HepG2 (cell line): ENCODE measurements around the gene CYP11A1. TPM values are rescaled to one million over a fixed set of nuclear protein-coding genes. Genes with fewer than 3 reads are reported as not detected.

ENCODE experiments used
- ATAC-seq: fragments of 200-7000 bp; cut with Tn5 transposase; 3 replicates; pipeline ENCODE4 v1.9.1; 2020; ENCODE audit warnings: mild to moderate bottlenecking, moderate library complexity
- BruUV-seq: library from RNA; stranded (reverse); fragments of 400-500 nt; replicated peaks from 2 replicates; lab custom pipeline; 2021; lab: Mats Ljungman, UMichigan
- CTCF ChIA-PET: fragments of 300-600 bp; formaldehyde crosslinking; extraction: SDS; loops from one replicate; lab custom pipeline; 2021; ENCODE audit warnings: low total read pairs, inconsistent platforms, low intra/inter-chr PET ratio; lab: Yijun Ruan, JAX
- POLR2A ChIA-PET: fragments of 350-600 bp; sonication (Branson Sonifier 250); formaldehyde crosslinking; loops from one replicate; lab custom pipeline; 2020; ENCODE audit warnings: antibody characterized with exemption, inconsistent platforms; lab: Yijun Ruan, JAX
- DNase-seq: peaks from one replicate; pipeline ENCODE4 v3.0.0-alpha.2; 2015; ENCODE audit warnings: low spot score
- FAIRE-seq: peaks from 3 replicates; lab custom pipeline; 2011; peaks lifted over from hg19 to GRCh38; lab: Jason Lieb, UNC
- H2AFZ ChIP-seq: one replicate; pipeline ENCODE4 v1.6.1; 2011; ENCODE audit warnings: low read length, inconsistent platforms
- H3K27ac ChIP-seq: fragments of 300-600 bp; 3 replicates; pipeline ENCODE4 v1.8.0; 2011; ENCODE audit warnings: mixed run types, mild to moderate bottlenecking, mixed read lengths, low read length, inconsistent platforms; ENCODE audit not compliant: insufficient read depth; ENCODE audit errors: extremely low read length
- H3K27me3 ChIP-seq, 2 experiments: fragments of 200-600 bp in 1 of 2; 2 replicates in 1 of 2; 3 replicates in 1 of 2; pipeline versions ENCODE4 v1.6.0 to v1.8.0; 2011; ENCODE audit warnings: low read length in 2 of 2, mild to moderate bottlenecking in 2 of 2, moderate library complexity in 2 of 2, inconsistent platforms in 1 of 2; ENCODE audit not compliant: insufficient read depth in 2 of 2, control insufficient read depth in 1 of 2
- H3K36me3 ChIP-seq, 2 experiments: fragments of 200-600 bp in 1 of 2; replicated peaks in 1 of 2; 2 replicates in 1 of 2; 3 replicates in 1 of 2; pipeline versions ENCODE4 v1.5.1 to v1.8.0; 2011; ENCODE audit warnings: low read length in 2 of 2, inconsistent platforms in 1 of 2; ENCODE audit not compliant: insufficient read depth in 2 of 2, control insufficient read depth in 1 of 2
- H3K4me1 ChIP-seq: 2 replicates; pipeline ENCODE4 v1.5.1; 2012; ENCODE audit warnings: low read length, inconsistent platforms; ENCODE audit not compliant: insufficient read depth
- H3K4me2 ChIP-seq: 2 replicates; pipeline ENCODE4 v1.6.0; 2011; ENCODE audit warnings: low read depth, low read length, inconsistent platforms
- H3K4me3 ChIP-seq, 3 experiments: fragments of 200-600 bp in 1 of 3; sonication (generic), shearing (Covaris generic) in 1 of 3; replicated peaks in 1 of 3; 2 replicates each; pipeline ENCODE4 v1.5.1; 2011 to 2016; ENCODE audit warnings: low read length in 3 of 3, inconsistent platforms in 2 of 3, low read depth in 2 of 3, mild to moderate bottlenecking in 2 of 3, control low read depth in 1 of 3, mixed read lengths in 1 of 3; ENCODE audit not compliant: insufficient read depth in 1 of 3
- H3K79me2 ChIP-seq: one replicate; pipeline ENCODE4 v1.6.1; 2011; ENCODE audit warnings: low read length, inconsistent platforms; ENCODE audit not compliant: insufficient read depth
- H3K9ac ChIP-seq: 2 replicates; pipeline ENCODE4 v1.6.0; 2011; ENCODE audit warnings: mild to moderate bottlenecking, low read depth, low read length, inconsistent platforms; ENCODE audit not compliant: insufficient read depth
- H3K9me3 ChIP-seq: 2 replicates; pipeline ENCODE4 v1.5.1; 2012; ENCODE audit warnings: mild to moderate bottlenecking, low read length
- H4K20me1 ChIP-seq: 2 replicates; pipeline ENCODE4 v1.6.0; 2011; ENCODE audit warnings: inconsistent platforms, mild to moderate bottlenecking, low read length, moderate library complexity; ENCODE audit not compliant: insufficient read depth
- ARNT2 ChIP-seq: sonication (generic); formaldehyde crosslinking; IDR thresholded peaks from 2 replicates; pipeline ENCODE4 v1.8.0; 2022; ENCODE audit warnings: mild to moderate bottlenecking, low read depth, missing genetic modification reagents, moderate library complexity
- BRCA1 ChIP-seq: sonication (generic); formaldehyde crosslinking; IDR thresholded peaks from 2 replicates; pipeline ENCODE4 v1.4.0; 2020; ENCODE audit warnings: missing genetic modification reagents
- CCDC6 ChIP-seq: sonication (generic); formaldehyde crosslinking; IDR thresholded peaks from 2 replicates; pipeline ENCODE4 v1.8.1; 2022; ENCODE audit warnings: mild to moderate bottlenecking, missing genetic modification reagents, moderate library complexity
- IRX3 ChIP-seq: sonication (generic); formaldehyde crosslinking; IDR thresholded peaks from 2 replicates; pipeline ENCODE4 v1.8.1; 2023; ENCODE audit warnings: mild to moderate bottlenecking, low read depth, missing genetic modification reagents, borderline replicate concordance
- MED8 ChIP-seq: sonication (generic); formaldehyde crosslinking; IDR thresholded peaks from 2 replicates; pipeline ENCODE4 v1.8.1; 2023; ENCODE audit warnings: mild to moderate bottlenecking, missing genetic modification reagents; ENCODE audit not compliant: insufficient replicate concordance
- PCBP1 ChIP-seq: fragments of 200-400 bp; formaldehyde crosslinking; IDR thresholded peaks from 2 replicates; pipeline ENCODE4 v1.6.1; 2017; ENCODE audit warnings: mild to moderate bottlenecking, low read depth, low read length, borderline replicate concordance
- SUZ12 ChIP-seq: fragments of 150-350 bp; IDR thresholded peaks from 2 replicates; pipeline ENCODE4 v1.6.1; 2014; ENCODE audit warnings: low read depth, low read length
- ZBTB8A ChIP-seq: sonication (generic); formaldehyde crosslinking; IDR thresholded peaks from 2 replicates; pipeline ENCODE4 v1.4.0; 2020; ENCODE audit warnings: mild to moderate bottlenecking, low read depth, missing genetic modification reagents, borderline replicate concordance
- ZNF101 ChIP-seq: sonication (generic); formaldehyde crosslinking; IDR thresholded peaks from 2 replicates; pipeline ENCODE4 v1.4.0; 2020; ENCODE audit warnings: mild to moderate bottlenecking, low read depth, missing genetic modification reagents, borderline replicate concordance
- ZNF546 ChIP-seq: sonication (generic); formaldehyde crosslinking; conservative IDR thresholded peaks from 2 replicates; pipeline ENCODE4 v1.8.1; 2023; ENCODE audit warnings: mild to moderate bottlenecking, missing genetic modification reagents
- ZNF775 ChIP-seq: sonication (generic); formaldehyde crosslinking; IDR thresholded peaks from 2 replicates; pipeline ENCODE4 v1.4.0; 2020; ENCODE audit warnings: missing genetic modification reagents, mild to moderate bottlenecking, moderate library complexity, borderline replicate concordance
- ZSCAN21 ChIP-seq: sonication (generic); formaldehyde crosslinking; IDR thresholded peaks from 2 replicates; pipeline ENCODE4 v1.8.0; 2022; ENCODE audit warnings: mild to moderate bottlenecking, missing genetic modification reagents, moderate library complexity, borderline replicate concordance
- WGBS: methylation state at CpG from one replicate; pipeline ENCODE4 v1.1.6; 2017; ENCODE audit warnings: low lambda C conversion rate; 5-methylcytosine and 5-hydroxymethylcytosine counted together
- in situ Hi-C: cut with HindIII; loops from 2 replicates; pipeline ENCODE4 v1.10.0; 2017; ENCODE audit warnings: low pct_unique_long_range_greater_than_20kb; ENCODE audit not compliant: extremely low pct_ligation_motif_present
- intact Hi-C: fragments of 100-400 bp; cut with micrococcal nuclease; formaldehyde crosslinking; loops from one replicate; pipeline ENCODE4 v1.10.0; 2022; ENCODE audit not compliant: unreplicated experiment
- polyA plus RNA-seq, 8 experiments: library from polyadenylated mRNA; depleted of rRNA in 3 of 8; stranded (reverse) in 7 of 8; unstranded in 1 of 8; fragments of >200 nt; fragmentation: Illumina TruSeq in 4 of 8; extraction: Trizol in 4 of 8; gene quantifications; 2 replicates each; pipeline versions ENCODE4 v1.2.1 to v1.2.3, GENCODE V29; 2011 to 2016; ENCODE audit warnings: low read depth in 4 of 8, missing spikeins in 1 of 8, mixed read lengths in 1 of 8; ENCODE audit not compliant: insufficient read depth in 1 of 8
- total RNA-seq, 5 experiments: library from RNA; depleted of rRNA; stranded (reverse); fragments of >200 nt; fragmentation: Illumina TruSeq; extraction: Trizol; gene quantifications; 2 replicates each; pipeline ENCODE4 v1.2.3, GENCODE V29; 2016; ENCODE audit warnings: low read depth in 1 of 5
- TF ChIP-seq, protein P1 (sequence below): sonication (generic); formaldehyde crosslinking; IDR thresholded peaks from 2 replicates; pipeline ENCODE4 v1.4.0; 2020; ENCODE audit warnings: missing genetic modification reagents

Gene CYP11A1
- total and polyA plus RNA-seq, 2 of the 13 experiments (the other 11 are each of a cell fraction or from before 2014, with no cell fraction given) = 0.66 to 0.92 TPM

- TF ChIP-seq, protein P1, sequence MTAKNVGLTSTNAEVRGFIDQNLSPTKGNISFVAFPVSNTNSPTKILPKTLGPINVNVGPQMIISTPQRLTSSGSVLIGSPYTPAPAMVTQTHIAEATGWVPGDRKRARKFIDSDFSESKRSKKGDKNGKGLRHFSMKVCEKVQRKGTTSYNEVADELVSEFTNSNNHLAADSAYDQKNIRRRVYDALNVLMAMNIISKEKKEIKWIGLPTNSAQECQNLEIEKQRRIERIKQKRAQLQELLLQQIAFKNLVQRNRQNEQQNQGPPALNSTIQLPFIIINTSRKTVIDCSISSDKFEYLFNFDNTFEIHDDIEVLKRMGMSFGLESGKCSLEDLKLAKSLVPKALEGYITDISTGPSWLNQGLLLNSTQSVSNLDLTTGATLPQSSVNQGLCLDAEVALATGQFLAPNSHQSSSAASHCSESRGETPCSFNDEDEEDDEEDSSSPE = no peak
- TF ChIP-seq SUZ12 = no peak
- no peak for FAIRE-seq
- H3K9ac ChIP-seq = no peak overlapping the region
- intact Hi-C loops = loop anchor here (1.0 kb wide), 1 partner anchor 192 kb away; no protein-coding TSS in a partner anchor
- H2AFZ ChIP-seq = no peak overlapping the region
- no peak for DNase-seq
- H3K4me2 ChIP-seq = no peak overlapping the region
- peaks cover 9% of the 10 kb centered on the region for H3K4me1 ChIP-seq
- peaks cover 3 to 13% of the 10 kb centered on the region in 2 experiments; a peak in 2 of 5 replicates for H3K27me3 ChIP-seq
- H3K27ac ChIP-seq = no peak overlapping the region
- H4K20me1 ChIP-seq = no peaks in the 10 kb centered on the region
- no peaks in the 10 kb centered on the region for H3K9me3 ChIP-seq
- no peak overlapping the region for H3K4me3 ChIP-seq
- ATAC-seq = no peak
- CTCF ChIA-PET = interaction anchor here (2.1 kb wide), 1 partner anchor 192 kb away, joined by 8 read pairs; no protein-coding TSS in a partner anchor
- no peaks in the 10 kb centered on the region for H3K36me3 ChIP-seq
- POLR2A ChIA-PET = no interaction called here
- 10% methylated on average over 2 of the region's 8 CpGs for WGBS
- no TSS peak for BruUV-seq
- no peaks in the 10 kb centered on the region for H3K79me2 ChIP-seq
- in situ Hi-C loops = no loop called here
Measured at GRCh38 chr15:74319596-74320351, 47.7 kb downstream of the CYP11A1 start.

DNA sequence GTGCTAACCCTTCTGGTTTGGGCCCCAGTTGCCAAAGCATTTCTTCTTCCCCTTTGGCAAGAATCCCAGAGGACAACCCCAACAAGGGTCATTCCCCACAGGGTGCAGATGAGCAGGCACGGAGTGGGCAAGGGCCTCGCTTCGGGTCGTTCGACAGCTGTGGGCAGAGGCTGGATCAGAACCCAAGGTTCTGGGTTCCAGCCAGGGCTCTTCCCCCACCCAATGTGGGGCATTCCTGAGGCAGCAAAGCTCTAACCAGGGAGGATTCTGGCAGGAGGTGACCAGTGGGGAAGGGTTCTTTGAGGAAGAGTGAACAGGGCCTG lies 48.3 kb downstream of the CYP11A1 start:
- Histone ChIP-seq H3K36me3 (no peaks in the 10 kb centered on the region), H3K4me3 (no peak overlapping the region), H3K27me3 (peaks cover 2 to 13% of the 10 kb centered on the region in 2 experiments; a peak in 2 of 5 replicates), H4K20me1 (no peaks in the 10 kb centered on the region), H3K9me3 (no peaks in the 10 kb centered on the region), H2AFZ (no peak overlapping the region), H3K27ac (no peak overlapping the region), H3K79me2 (no peaks in the 10 kb centered on the region)
- no TSS peak for BruUV-seq
- CTCF ChIA-PET = no interaction called here
- FAIRE-seq (no peak), DNase-seq (no peak), ATAC-seq (no peak)
- whole genome bisulfite sequencing = no CpG with 5 or more reads among the region's 5 CpGs
- POLR2A ChIA-PET = no interaction called here
- TF ChIP-seq PCBP1 (no peak), BRCA1 (CRISPR knock-in tag) (no peak), ZNF546 (CRISPR knock-in tag) (no peak), IRX3 (no peak), ZNF101 (CRISPR knock-in tag) (no peak), MED8 (no peak), ZSCAN21 (no peak), ARNT2 (CRISPR knock-in tag) (no peak), CCDC6 (CRISPR knock-in tag) (no peak), ZNF775 (CRISPR knock-in tag) (no peak), ZBTB8A (no peak)
- TF ChIP-seq, all 625 proteins: peak for 0
- H3K4me1 ChIP-seq = peaks cover 9% of the 10 kb centered on the region
- intact Hi-C loops (no loop called here), in situ Hi-C loops (no loop called here)
- H3K9ac ChIP-seq = no peak overlapping the region
- no peak overlapping the region for H3K4me2 ChIP-seq
